Measurements from ENCODE around the gene CD99L2.

CD99L2 gene

GRCh38 chrX:150847088-150847487, 51.4 kb downstream of the CD99L2 start:
- H3K23ac ChIP-seq (ENCODE audit: low read depth, low read length, poor library complexity): no peak overlapping the region
- H3K27ac ChIP-seq (replicated peaks; ENCODE audit: low read length): no peak overlapping the region
- no peak overlapping the region for H2BK12ac ChIP-seq (ENCODE audit: low read length)
- no peak overlapping the region for H2BK120ac ChIP-seq (ENCODE audit: low read depth, low read length)
- H2BK5ac ChIP-seq (ENCODE audit: low read length): no peak overlapping the region
- no peak overlapping the region for H3K14ac ChIP-seq (ENCODE audit: low read length)
- no peak overlapping the region for H3K9ac ChIP-seq (ENCODE audit: low read depth, low read length, poor library complexity)
- no peak overlapping the region for H3K4me3 ChIP-seq (ENCODE audit: low read length in 2 of 2)
- H3K27me3 ChIP-seq (ENCODE audit: control insufficient read depth in 3 of 3, insufficient read depth in 3 of 3, low read depth in 1 of 3, low read length in 3 of 3): no peaks in the 10 kb centered on the region
- H3K9me3 ChIP-seq (replicated peaks in 1 of 2; ENCODE audit: control insufficient read depth in 2 of 2, insufficient read depth in 1 of 2, low read depth in 1 of 2, low read length in 2 of 2): no peaks in the 10 kb centered on the region
- H4K91ac ChIP-seq (ENCODE audit: low read depth, low read length, poor library complexity): no peak overlapping the region
- H2AFZ ChIP-seq (ENCODE audit: low read length): no peak overlapping the region
- no peak overlapping the region for H2BK15ac ChIP-seq (ENCODE audit: low read length)
- H3K4me2 ChIP-seq (ENCODE audit: insufficient read depth, low read length, poor library complexity, severe bottlenecking): no peak overlapping the region
- no peak overlapping the region for H2AK5ac ChIP-seq (ENCODE audit: low read depth, low read length)
- H3K79me1 ChIP-seq (ENCODE audit: low read depth, low read length): no peaks in the 10 kb centered on the region
- H3K4me1 ChIP-seq (ENCODE audit: control insufficient read depth in 2 of 2, insufficient read depth in 1 of 2, low read depth in 1 of 2, low read length in 2 of 2): peaks cover 0 to 3% of the 10 kb centered on the region in 2 donors
- H3K36me3 ChIP-seq (replicated peaks in 1 of 2; ENCODE audit: control insufficient read depth in 2 of 2, insufficient read depth in 2 of 2, low read length in 2 of 2): no peaks in the 10 kb centered on the region
- H4K8ac ChIP-seq (ENCODE audit: low read depth, low read length): no peak overlapping the region
- H3K4ac ChIP-seq (ENCODE audit: low read length): no peak overlapping the region
- H3K18ac ChIP-seq (ENCODE audit: low read length): no peak overlapping the region
- no peak for DNase-seq (ENCODE audit: low spot score)

- Histone ChIP-seq H2BK120ac (ENCODE audit: low read depth, low read length) (no peak overlapping the region), H2AK5ac (ENCODE audit: low read depth, low read length) (no peak overlapping the region), H3K9me3 (replicated peaks in 1 of 2; ENCODE audit: control insufficient read depth in 2 of 2, insufficient read depth in 1 of 2, low read depth in 1 of 2, low read length in 2 of 2) (no peaks in the 10 kb centered on the region), H2BK12ac (ENCODE audit: low read length) (no peak overlapping the region), H3K4me2 (ENCODE audit: insufficient read depth, low read length, poor library complexity, severe bottlenecking) (no peak overlapping the region), H4K8ac (ENCODE audit: low read depth, low read length) (no peak overlapping the region), H3K36me3 (replicated peaks in 1 of 2; ENCODE audit: control insufficient read depth in 2 of 2, insufficient read depth in 2 of 2, low read length in 2 of 2) (no peaks in the 10 kb centered on the region), H3K14ac (ENCODE audit: low read length) (no peak overlapping the region), H3K4me1 (ENCODE audit: control insufficient read depth in 2 of 2, insufficient read depth in 1 of 2, low read depth in 1 of 2, low read length in 2 of 2) (peaks cover 0 to 6% of the 10 kb centered on the region in 2 donors), H3K9ac (ENCODE audit: low read depth, low read length, poor library complexity) (no peak overlapping the region), H3K23ac (ENCODE audit: low read depth, low read length, poor library complexity) (no peak overlapping the region), H2AFZ (ENCODE audit: low read length) (no peak overlapping the region), H3K27ac (replicated peaks; ENCODE audit: low read length) (no peak overlapping the region), H3K4ac (ENCODE audit: low read length) (no peak overlapping the region), H2BK15ac (ENCODE audit: low read length) (no peak overlapping the region), H3K4me3 (ENCODE audit: low read length in 2 of 2) (no peak overlapping the region), H3K18ac (ENCODE audit: low read length) (no peak overlapping the region), H2BK5ac (ENCODE audit: low read length) (no peak overlapping the region), H3K27me3 (ENCODE audit: control insufficient read depth in 3 of 3, insufficient read depth in 3 of 3, low read depth in 1 of 3, low read length in 3 of 3) (no peaks in the 10 kb centered on the region), H4K91ac (ENCODE audit: low read depth, low read length, poor library complexity) (no peak overlapping the region), H3K79me1 (ENCODE audit: low read depth, low read length) (no peaks in the 10 kb centered on the region)
- DNase-seq (ENCODE audit: low spot score): no peak
- WGBS, 2 donors (ENCODE audit: extremely low coverage in 2 of 2, insufficient read length in 2 of 2, insufficient replicate concordance in 1 of 2): no CpG with 5 or more reads among the region's 5 CpGs
Measured at GRCh38 chrX:150846130-150846529, 52.3 kb downstream of the CD99L2 start.

DNA sequence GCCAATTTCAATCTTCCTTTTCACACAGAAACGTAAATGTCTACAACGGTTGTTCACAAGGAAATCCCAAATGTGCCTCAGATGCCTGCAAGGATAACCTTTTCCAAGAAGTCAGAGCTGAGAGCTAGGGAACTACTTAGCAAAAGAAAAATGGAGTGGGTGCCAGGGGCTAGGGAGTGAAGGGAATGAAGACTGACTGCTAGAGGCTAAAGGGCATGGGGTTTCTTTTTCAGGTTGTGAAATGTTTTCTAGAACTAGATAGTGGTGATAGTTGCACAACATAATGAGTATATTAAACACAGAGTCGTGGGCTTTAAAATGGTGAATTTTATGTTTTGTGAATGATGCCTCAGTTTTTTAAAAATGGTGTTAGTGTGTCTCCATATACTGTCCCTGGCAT, 53.4 kb downstream of the CD99L2 start:
- H3K4me2 ChIP-seq (ENCODE audit: insufficient read depth, low read length, poor library complexity, severe bottlenecking): no peak overlapping the region
- H4K91ac ChIP-seq (ENCODE audit: low read depth, low read length, poor library complexity): no peak overlapping the region
- no peaks in the 10 kb centered on the region for H3K9me3 ChIP-seq (replicated peaks in 1 of 2; ENCODE audit: control insufficient read depth in 2 of 2, insufficient read depth in 1 of 2, low read depth in 1 of 2, low read length in 2 of 2)
- no peak overlapping the region for H4K8ac ChIP-seq (ENCODE audit: low read depth, low read length)
- H2BK5ac ChIP-seq (ENCODE audit: low read length): no peak overlapping the region
- DNase-seq (ENCODE audit: low spot score): no peak
- H2BK120ac ChIP-seq (ENCODE audit: low read depth, low read length): no peak overlapping the region
- H3K9ac ChIP-seq (ENCODE audit: low read depth, low read length, poor library complexity): no peak overlapping the region
- H3K14ac ChIP-seq (ENCODE audit: low read length): no peak overlapping the region
- no CpG with 5 or more reads among the region's 3 CpGs for WGBS, 2 donors (ENCODE audit: extremely low coverage in 2 of 2, insufficient read length in 2 of 2, insufficient replicate concordance in 1 of 2)
- no peak overlapping the region for H2BK12ac ChIP-seq (ENCODE audit: low read length)
- H3K18ac ChIP-seq (ENCODE audit: low read length): no peak overlapping the region
- no peaks in the 10 kb centered on the region for H3K36me3 ChIP-seq (replicated peaks in 1 of 2; ENCODE audit: control insufficient read depth in 2 of 2, insufficient read depth in 2 of 2, low read length in 2 of 2)
- no peak overlapping the region for H2AK5ac ChIP-seq (ENCODE audit: low read depth, low read length)
- no peak overlapping the region for H3K23ac ChIP-seq (ENCODE audit: low read depth, low read length, poor library complexity)
- H3K4me1 ChIP-seq (ENCODE audit: control insufficient read depth in 2 of 2, insufficient read depth in 1 of 2, low read depth in 1 of 2, low read length in 2 of 2): peaks cover 0 to 6% of the 10 kb centered on the region in 2 donors
- no peaks in the 10 kb centered on the region for H3K79me1 ChIP-seq (ENCODE audit: low read depth, low read length)
- H2AFZ ChIP-seq (ENCODE audit: low read length): no peak overlapping the region
- no peak overlapping the region for H3K4ac ChIP-seq (ENCODE audit: low read length)
- no peak overlapping the region for H2BK15ac ChIP-seq (ENCODE audit: low read length)
- no peak overlapping the region for H3K27ac ChIP-seq (replicated peaks; ENCODE audit: low read length)
- no peak overlapping the region for H3K4me3 ChIP-seq (ENCODE audit: low read length in 2 of 2)
- no peaks in the 10 kb centered on the region for H3K27me3 ChIP-seq (ENCODE audit: control insufficient read depth in 3 of 3, insufficient read depth in 3 of 3, low read depth in 1 of 3, low read length in 3 of 3)

GRCh38 chrX:150844016-150844415, 54.5 kb downstream of the CD99L2 start:
- no peak overlapping the region for H3K4me3 ChIP-seq (ENCODE audit: low read length in 2 of 2)
- DNase-seq (ENCODE audit: low spot score): no peak
- H2BK15ac ChIP-seq (ENCODE audit: low read length): no peak overlapping the region
- no peak overlapping the region for H3K4ac ChIP-seq (ENCODE audit: low read length)
- H3K27me3 ChIP-seq (ENCODE audit: control insufficient read depth in 3 of 3, insufficient read depth in 3 of 3, low read depth in 1 of 3, low read length in 3 of 3): no peaks in the 10 kb centered on the region
- no peak overlapping the region for H2AFZ ChIP-seq (ENCODE audit: low read length)
- peaks cover 0 to 6% of the 10 kb centered on the region in 2 donors for H3K4me1 ChIP-seq (ENCODE audit: control insufficient read depth in 2 of 2, insufficient read depth in 1 of 2, low read depth in 1 of 2, low read length in 2 of 2)
- no peaks in the 10 kb centered on the region for H3K79me1 ChIP-seq (ENCODE audit: low read depth, low read length)
- no peak overlapping the region for H4K91ac ChIP-seq (ENCODE audit: low read depth, low read length, poor library complexity)
- no peaks in the 10 kb centered on the region for H3K9me3 ChIP-seq (replicated peaks in 1 of 2; ENCODE audit: control insufficient read depth in 2 of 2, insufficient read depth in 1 of 2, low read depth in 1 of 2, low read length in 2 of 2)
- H3K23ac ChIP-seq (ENCODE audit: low read depth, low read length, poor library complexity): no peak overlapping the region
- no peak overlapping the region for H3K27ac ChIP-seq (replicated peaks; ENCODE audit: low read length)
- no CpG with 5 or more reads among the region's 3 CpGs for WGBS, 2 donors (ENCODE audit: extremely low coverage in 2 of 2, insufficient read length in 2 of 2, insufficient replicate concordance in 1 of 2)
- H2BK12ac ChIP-seq (ENCODE audit: low read length): no peak overlapping the region
- H2BK5ac ChIP-seq (ENCODE audit: low read length): no peak overlapping the region
- H3K36me3 ChIP-seq (replicated peaks in 1 of 2; ENCODE audit: control insufficient read depth in 2 of 2, insufficient read depth in 2 of 2, low read length in 2 of 2): no peaks in the 10 kb centered on the region
- H2BK120ac ChIP-seq (ENCODE audit: low read depth, low read length): no peak overlapping the region
- no peak overlapping the region for H3K4me2 ChIP-seq (ENCODE audit: insufficient read depth, low read length, poor library complexity, severe bottlenecking)
- no peak overlapping the region for H3K18ac ChIP-seq (ENCODE audit: low read length)
- no peak overlapping the region for H2AK5ac ChIP-seq (ENCODE audit: low read depth, low read length)
- no peak overlapping the region for H3K9ac ChIP-seq (ENCODE audit: low read depth, low read length, poor library complexity)
- H3K14ac ChIP-seq (ENCODE audit: low read length): no peak overlapping the region
- no peak overlapping the region for H4K8ac ChIP-seq (ENCODE audit: low read depth, low read length)

All from neuronal stem cell (in vitro differentiated cells).